GM18519 (cell line): ENCODE measurements around the gene RTKN2.

Experiments
- ATAC-seq: cut with Tn5 transposase; IDR thresholded peaks from one replicate; pipeline ENCODE4 v1.9.1; 2021; ENCODE audit warnings: mild to moderate bottlenecking, moderate library complexity; ENCODE audit not compliant: unreplicated experiment, low FRiP score

Gene RTKN2

GRCh38 chr10:62133618-62134017 lies 135.0 kb downstream of the RTKN2 start:
- ATAC-seq: peak; percentile 91
